HG02981 (cell line): ENCODE data around the gene ELAC2.

ENCODE experiments used
- ATAC-seq: cut with Tn5 transposase; IDR thresholded peaks from one replicate; pipeline ENCODE4 v1.9.1; 2021; ENCODE audit warnings: mild to moderate bottlenecking, moderate library complexity; ENCODE audit not compliant: unreplicated experiment

Gene ELAC2

GRCh38 chr17:13016881-13017654 lies 759 bp downstream of the ELAC2 start:
- ATAC-seq, result peak; percentile 1

- ATAC-seq, result no peak
Measured at GRCh38 chr17:13014801-13015200, 3.0 kb downstream of the ELAC2 start.

GRCh38 chr17:13010959-13011358 lies 6.9 kb downstream of the ELAC2 start:
- ATAC-seq, result no peak

GRCh38 chr17:13008461-13008860 lies 9.4 kb downstream of the ELAC2 start:
- ATAC-seq, result no peak

- ATAC-seq, result no peak
Measured at GRCh38 chr17:13005530-13005929, 12.3 kb downstream of the ELAC2 start.

GRCh38 chr17:13004336-13004735 lies 13.5 kb downstream of the ELAC2 start:
- no peak for ATAC-seq

- no peak for ATAC-seq
Measured at GRCh38 chr17:13003927-13004326, 13.9 kb downstream of the ELAC2 start.

GRCh38 chr17:13003454-13003851 lies 14.4 kb downstream of the ELAC2 start:
- ATAC-seq, result no peak

GRCh38 chr17:13002761-13003453 lies 14.9 kb downstream of the ELAC2 start:
- no peak for ATAC-seq

- no peak for ATAC-seq
Measured at GRCh38 chr17:13001991-13002615, 15.7 kb downstream of the ELAC2 start.

- no peak for ATAC-seq
Measured at GRCh38 chr17:13000561-13000960, 17.3 kb downstream of the ELAC2 start.

GRCh38 chr17:12998874-12999273 lies 19.0 kb downstream of the ELAC2 start:
- no peak for ATAC-seq

- ATAC-seq, result no peak
Measured at GRCh38 chr17:12998461-12998860, 19.4 kb downstream of the ELAC2 start.

GRCh38 chr17:12996941-12997340 lies 20.9 kb downstream of the ELAC2 start:
- ATAC-seq, result no peak

- no peak for ATAC-seq
Measured at GRCh38 chr17:12996357-12996756, 21.5 kb downstream of the ELAC2 start.

- ATAC-seq, result no peak
Measured at GRCh38 chr17:12995896-12996295, 21.9 kb downstream of the ELAC2 start.

GRCh38 chr17:12995106-12995895 lies 22.5 kb downstream of the ELAC2 start:
- ATAC-seq, result no peak

- no peak for ATAC-seq
Measured at GRCh38 chr17:12994341-12995074, 23.3 kb downstream of the ELAC2 start.

- no peak for ATAC-seq
Measured at GRCh38 chr17:12993631-12994030, 24.2 kb downstream of the ELAC2 start.

- ATAC-seq, result no peak
Measured at GRCh38 chr17:12992676-12993075, 25.2 kb downstream of the ELAC2 start.
